Measurements from ENCODE around the gene RAB11FIP3. TPM values are rescaled to one million over a fixed set of nuclear protein-coding genes. Genes with fewer than 3 reads are reported as not detected.

Gene RAB11FIP3
- total and polyA plus RNA-seq, 2 of the 13 experiments (the other 11 are each of a cell fraction or from before 2014, with no cell fraction given) = 34.3 to 57.6 TPM

- TF ChIP-seq PRDM10 (CRISPR knock-in tag; IDR thresholded peaks at IDR 0.05; ENCODE audit: low read depth) (no peak), ZNF24 (IDR thresholded peaks at IDR 0.05) (no peak), ZNF619 (CRISPR knock-in tag; IDR thresholded peaks at IDR 0.05) (no peak), SETDB1 (CRISPR knock-in tag; IDR thresholded peaks at IDR 0.05; ENCODE audit: borderline replicate concordance) (no peak), HNRNPL (IDR thresholded peaks at IDR 0.05; ENCODE audit: low read depth, low read length) (peak; percentile 69; the same call in 1 of the 2 replicates), ZNF770 (CRISPR knock-in tag; IDR thresholded peaks at IDR 0.05) (no peak; the same call in 1 of the 2 replicates), ONECUT2 (CRISPR knock-in tag; IDR thresholded peaks at IDR 0.05) (no peak), ZSCAN20 (CRISPR knock-in tag; IDR thresholded peaks at IDR 0.05; ENCODE audit: borderline replicate concordance) (peak; percentile 69; the same call in 1 of the 2 replicates), ZNF281 (CRISPR knock-in tag; IDR thresholded peaks at IDR 0.05; ENCODE audit: borderline replicate concordance) (no peak), IRX3 (CRISPR knock-in tag; IDR thresholded peaks at IDR 0.05; ENCODE audit: borderline replicate concordance, low read depth) (no peak), PHB2 (IDR thresholded peaks at IDR 0.05; ENCODE audit: partially characterized antibody) (no peak), POGZ (CRISPR knock-in tag; IDR thresholded peaks at IDR 0.05) (no peak), ZNF709 (CRISPR knock-in tag; IDR thresholded peaks at IDR 0.05) (peak; percentile 48; the same call in 1 of the 2 replicates), ZNF343 (CRISPR knock-in tag; IDR thresholded peaks at IDR 0.05) (peak; percentile 57; the same call in 1 of the 2 replicates), ZNF775 (CRISPR knock-in tag; IDR thresholded peaks at IDR 0.05; ENCODE audit: borderline replicate concordance) (no peak), MAFG (CRISPR knock-in tag; IDR thresholded peaks at IDR 0.05) (no peak), KDM4B (CRISPR knock-in tag; IDR thresholded peaks at IDR 0.05) (no peak), ZIK1 (CRISPR knock-in tag; IDR thresholded peaks at IDR 0.05; ENCODE audit: borderline replicate concordance, low read depth) (no peak; the same call in 1 of the 2 replicates)
Observed at GRCh38 chr16:527015-527903, 101.8 kb downstream of the RAB11FIP3 start, which contains the start of gene CAPN15 (continued).
